ENCODE results near the gene STXBP2.
A peak's percentile ranks its signal among the peaks of the same experiment; 100 is the strongest.

The STXBP2 gene

DNA sequence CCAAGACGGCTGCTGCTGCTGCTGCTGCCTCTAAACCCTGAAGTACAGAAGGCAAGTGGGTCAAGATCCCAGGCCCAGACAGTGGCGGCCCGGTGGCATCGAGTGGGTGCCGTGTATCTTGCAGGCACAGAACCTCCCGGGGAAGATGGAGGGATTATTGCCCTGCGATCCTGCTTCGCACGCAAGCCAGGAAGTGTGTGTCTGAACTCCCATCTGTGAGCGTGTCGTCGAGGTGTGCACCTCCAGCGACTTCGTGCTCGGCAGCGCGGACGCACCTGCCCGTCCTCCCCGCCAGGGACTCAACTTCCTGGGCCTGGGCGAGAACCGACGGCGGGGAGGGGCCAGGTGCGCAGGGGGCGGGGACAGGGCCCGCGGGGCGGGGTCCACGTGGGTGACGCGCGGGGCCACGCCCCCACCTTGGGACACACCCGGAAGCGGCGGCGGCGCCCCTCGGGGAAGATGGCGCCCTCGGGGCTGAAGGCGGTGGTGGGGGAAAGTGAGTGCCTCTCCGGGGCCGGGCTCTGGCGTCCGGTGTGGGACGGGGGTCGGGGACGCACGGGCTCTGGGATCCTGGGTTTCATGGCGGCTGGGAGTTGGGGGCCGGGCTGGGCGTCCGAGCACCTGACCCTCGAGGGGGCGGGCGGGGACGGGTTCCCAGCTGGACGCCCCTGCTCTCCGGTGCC, at the start of gene STXBP2:
Gene STXBP2 (plus strand): TSS at position 420 of the 683 bp plus-strand sequence. CDS start 40 bp downstream, at position 460.
- Histone ChIP-seq H3K36me3 (ENCODE audit: insufficient read depth, low read length) (no peaks in the 10 kb centered on the region), H3K27ac (no peak within 1 kb of the TSS), H3K9me3 (ENCODE audit: low read depth, low read length) (no peaks in the 10 kb centered on the region), H3K9ac (ENCODE audit: insufficient read length) (peak within 1 kb of the TSS; percentile 87), H3K4me3 (peak within 1 kb of the TSS; percentile 76)
- peak; percentile 62; the same call in 1 of the 2 replicates for TF ChIP-seq POLR2AphosphoS5 (IDR thresholded peaks at IDR 0.05; ENCODE audit: borderline replicate concordance, low read depth, low read length)
- TF ChIP-seq FOXP2 (optimal IDR thresholded peaks at IDR 0.05; ENCODE audit: control extremely low read depth, extremely low read length, insufficient read depth), result no peak
- no peak for TF ChIP-seq EZH2 (IDR thresholded peaks at IDR 0.05)
- no peak for DNase-seq (ENCODE audit: low read depth, low spot score)

- no peak overlapping the region for H3K4me3 ChIP-seq
- H3K9me3 ChIP-seq (ENCODE audit: low read depth, low read length), result no peaks in the 10 kb centered on the region
- no peaks in the 10 kb centered on the region for H3K36me3 ChIP-seq (ENCODE audit: insufficient read depth, low read length)
- no peak overlapping the region for H3K9ac ChIP-seq (ENCODE audit: insufficient read length)
- no peak for DNase-seq (ENCODE audit: low read depth, low spot score)
- H3K27ac ChIP-seq, result no peak overlapping the region
- TF ChIP-seq FOXP2 (optimal IDR thresholded peaks at IDR 0.05; ENCODE audit: control extremely low read depth, extremely low read length, insufficient read depth) (no peak), EZH2 (IDR thresholded peaks at IDR 0.05) (no peak), POLR2AphosphoS5 (IDR thresholded peaks at IDR 0.05; ENCODE audit: borderline replicate concordance, low read depth, low read length) (no peak)
These were observed 47.1 kb upstream of the STXBP2 start for GRCh38 chr19:7589822-7590221.

- no peak for DNase-seq (ENCODE audit: low read depth, low spot score)
- Histone ChIP-seq H3K4me3 (no peak overlapping the region), H3K36me3 (ENCODE audit: insufficient read depth, low read length) (no peaks in the 10 kb centered on the region), H3K27ac (no peak overlapping the region), H3K9ac (ENCODE audit: insufficient read length) (no peak overlapping the region), H3K9me3 (ENCODE audit: low read depth, low read length) (no peaks in the 10 kb centered on the region)
- TF ChIP-seq POLR2AphosphoS5 (IDR thresholded peaks at IDR 0.05; ENCODE audit: borderline replicate concordance, low read depth, low read length), result no peak
- TF ChIP-seq EZH2 (IDR thresholded peaks at IDR 0.05), result no peak
- no peak for TF ChIP-seq FOXP2 (optimal IDR thresholded peaks at IDR 0.05; ENCODE audit: control extremely low read depth, extremely low read length, insufficient read depth)
These were observed 46.7 kb upstream of the STXBP2 start for GRCh38 chr19:7590256-7590655.

- Histone ChIP-seq H3K27ac (peak within 1 kb of the TSS; percentile 59; the same call in 1 of the 2 replicates), H3K9ac (ENCODE audit: insufficient read length) (peak within 1 kb of the TSS; percentile 85), H3K9me3 (ENCODE audit: low read depth, low read length) (no peaks in the 10 kb centered on the region), H3K4me3 (peak within 1 kb of the TSS; percentile 87), H3K36me3 (ENCODE audit: insufficient read depth, low read length) (no peaks in the 10 kb centered on the region)
- peak; percentile 88 for DNase-seq (ENCODE audit: low read depth, low spot score)
- TF ChIP-seq POLR2AphosphoS5 (IDR thresholded peaks at IDR 0.05; ENCODE audit: borderline replicate concordance, low read depth, low read length), result no peak
- peak; percentile 60 for TF ChIP-seq FOXP2 (optimal IDR thresholded peaks at IDR 0.05; ENCODE audit: control extremely low read depth, extremely low read length, insufficient read depth)
These were observed 41.3 kb upstream of the STXBP2 start, which contains the start of gene CAMSAP3 for GRCh38 chr19:7595466-7596133. TSS of gene CAMSAP3 (plus strand) at chr19:7595863. CDS start at chr19:7596003, 140 bp downstream.

DNA sequence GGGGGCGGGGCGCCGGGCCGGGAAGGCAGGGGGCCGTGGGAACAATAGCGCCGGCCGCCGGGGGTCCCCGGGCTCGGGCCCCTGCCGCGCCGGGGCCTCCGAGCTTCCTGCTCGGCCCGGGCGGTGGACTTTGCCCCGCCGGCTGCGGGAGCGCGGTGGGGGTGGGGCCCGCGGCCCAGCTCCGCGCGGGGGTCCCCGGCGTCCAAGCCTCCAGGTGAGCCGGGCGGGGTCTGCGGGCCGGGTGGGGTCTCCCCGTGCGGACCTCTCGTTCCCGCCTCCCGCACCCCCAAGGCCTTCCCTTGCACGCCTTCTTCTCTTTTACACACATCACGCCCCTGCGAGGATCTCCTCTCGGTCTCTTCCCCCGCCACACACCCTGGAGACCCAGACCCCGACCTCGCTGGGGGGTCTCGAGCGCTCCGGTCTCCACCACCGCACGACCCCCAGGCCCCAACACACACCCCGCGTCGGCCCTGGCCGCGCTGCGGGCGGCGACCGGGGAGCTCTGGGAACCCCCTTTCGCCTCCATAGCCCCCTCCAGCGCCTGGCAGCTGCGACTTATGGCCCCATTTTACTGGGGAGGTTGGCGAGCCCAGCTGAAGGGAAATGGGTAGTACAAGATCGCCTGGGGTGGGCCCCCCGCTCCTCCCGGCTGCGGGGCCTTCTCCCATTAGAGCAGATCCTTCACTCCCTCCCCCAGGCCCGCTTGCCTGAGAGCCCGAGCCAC, 40.5 kb upstream of the STXBP2 start:
- Histone ChIP-seq H3K36me3 (ENCODE audit: insufficient read depth, low read length) (no peaks in the 10 kb centered on the region), H3K9me3 (ENCODE audit: low read depth, low read length) (no peaks in the 10 kb centered on the region), H3K4me3 (peak overlapping the region; percentile 87), H3K9ac (ENCODE audit: insufficient read length) (peak overlapping the region; percentile 85), H3K27ac (no peak overlapping the region)
- TF ChIP-seq FOXP2 (optimal IDR thresholded peaks at IDR 0.05; ENCODE audit: control extremely low read depth, extremely low read length, insufficient read depth) (no peak), EZH2 (IDR thresholded peaks at IDR 0.05) (no peak), POLR2AphosphoS5 (IDR thresholded peaks at IDR 0.05; ENCODE audit: borderline replicate concordance, low read depth, low read length) (no peak)
- no peak for DNase-seq (ENCODE audit: low read depth, low spot score)

DNA sequence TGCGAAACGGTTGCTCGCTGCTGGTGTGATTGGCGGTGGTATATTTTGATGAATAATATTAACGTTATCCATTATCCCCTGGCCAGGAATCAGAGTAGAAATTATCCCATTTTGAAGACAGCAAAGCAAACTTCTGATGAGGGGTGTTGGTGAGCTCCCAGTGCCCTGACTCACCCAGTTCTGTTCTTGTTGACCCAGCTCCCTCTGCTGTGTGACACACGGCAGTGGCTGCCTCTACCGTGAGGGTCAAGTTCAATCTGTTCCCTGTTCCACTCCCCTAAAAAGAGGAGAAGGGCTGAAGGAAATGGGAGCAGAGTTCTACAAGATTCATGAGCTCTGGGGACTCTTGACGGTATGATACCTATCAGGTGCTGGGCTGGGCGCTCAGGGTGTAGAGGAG, 39.2 kb upstream of the STXBP2 start:
- H3K27ac ChIP-seq, result no peak overlapping the region
- no peak overlapping the region for H3K9ac ChIP-seq (ENCODE audit: insufficient read length)
- TF ChIP-seq EZH2 (IDR thresholded peaks at IDR 0.05), result no peak
- H3K9me3 ChIP-seq (ENCODE audit: low read depth, low read length), result no peaks in the 10 kb centered on the region
- no peaks in the 10 kb centered on the region for H3K36me3 ChIP-seq (ENCODE audit: insufficient read depth, low read length)
- H3K4me3 ChIP-seq, result no peak overlapping the region
- DNase-seq (ENCODE audit: low read depth, low spot score), result no peak

- DNase-seq (ENCODE audit: low read depth, low spot score), result no peak
- Histone ChIP-seq H3K9ac (ENCODE audit: insufficient read length) (no peak overlapping the region), H3K4me3 (no peak overlapping the region), H3K36me3 (ENCODE audit: insufficient read depth, low read length) (no peaks in the 10 kb centered on the region), H3K9me3 (ENCODE audit: low read depth, low read length) (no peaks in the 10 kb centered on the region), H3K27ac (no peak overlapping the region)
- TF ChIP-seq POLR2AphosphoS5 (IDR thresholded peaks at IDR 0.05; ENCODE audit: borderline replicate concordance, low read depth, low read length) (no peak), EZH2 (IDR thresholded peaks at IDR 0.05) (no peak), FOXP2 (optimal IDR thresholded peaks at IDR 0.05; ENCODE audit: control extremely low read depth, extremely low read length, insufficient read depth) (no peak)
These were observed 38.7 kb upstream of the STXBP2 start for GRCh38 chr19:7598180-7598579.

DNA sequence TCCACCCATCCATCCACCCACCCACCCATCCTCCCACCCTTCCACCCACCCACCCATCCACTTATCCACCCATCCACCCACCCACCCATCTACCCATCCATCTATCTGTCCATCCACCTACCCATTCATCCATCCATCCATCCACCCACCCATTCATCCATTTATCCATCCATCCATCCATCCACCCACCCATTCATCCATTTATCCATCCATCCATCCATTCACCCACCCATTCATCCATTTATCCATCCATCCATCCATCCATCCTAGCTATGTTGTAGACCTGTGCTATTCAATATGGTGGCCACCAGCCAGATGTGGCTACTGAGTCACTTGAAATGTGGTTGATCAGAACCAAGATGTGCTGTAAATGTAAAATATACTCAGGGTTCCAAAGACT, 36.2 kb upstream of the STXBP2 start:
- Histone ChIP-seq H3K27ac (no peak overlapping the region), H3K36me3 (ENCODE audit: insufficient read depth, low read length) (no peaks in the 10 kb centered on the region), H3K9ac (ENCODE audit: insufficient read length) (no peak overlapping the region), H3K9me3 (ENCODE audit: low read depth, low read length) (no peaks in the 10 kb centered on the region), H3K4me3 (no peak overlapping the region)
- DNase-seq (ENCODE audit: low read depth, low spot score), result no peak
- no peak for TF ChIP-seq FOXP2 (optimal IDR thresholded peaks at IDR 0.05; ENCODE audit: control extremely low read depth, extremely low read length, insufficient read depth)
- TF ChIP-seq EZH2 (IDR thresholded peaks at IDR 0.05), result no peak
- no peak for TF ChIP-seq POLR2AphosphoS5 (IDR thresholded peaks at IDR 0.05; ENCODE audit: borderline replicate concordance, low read depth, low read length)
